WTC11 (cell line): Measurements from ENCODE around the gene ILKAP. TPM values are rescaled to one million over a fixed set of nuclear protein-coding genes. Genes with fewer than 3 reads are reported as not detected.

ENCODE experiments used
- ATAC-seq: fragments of 200-7000 bp; cut with Tn5 transposase; 2 replicates; pipeline ENCODE4 v1.10.0; 2021; ENCODE audit warnings: mild to moderate bottlenecking, moderate library complexity
- CTCF ChIA-PET: fragments of 300-600 bp; sonication (Branson Sonifier 250); formaldehyde crosslinking; loops from one replicate; lab custom pipeline; 2021; ENCODE audit warnings: antibody characterized with exemption; lab: Charles Lee
- POLR2A ChIA-PET: fragments of 350-600 bp; sonication (Branson Sonifier 250); formaldehyde crosslinking; loops from one replicate; lab custom pipeline; 2021; ENCODE audit warnings: antibody characterized with exemption; lab: Charles Lee
- DNase-seq: peaks from one replicate; pipeline ENCODE4 v3.0.0; 2021; ENCODE audit warnings: low spot score
- H3K27ac Mint-ChIP-seq: 2 replicates; pipeline ENCODE4 v1.8.0; 2021; ENCODE audit warnings: mixed read lengths
- H3K27me3 Mint-ChIP-seq: 2 replicates; pipeline ENCODE4 v1.8.0; 2021; ENCODE audit warnings: low read depth, mild to moderate bottlenecking, moderate library complexity, mixed read lengths
- H3K36me3 Mint-ChIP-seq: 2 replicates; pipeline ENCODE4 v1.8.0; 2021; ENCODE audit warnings: mixed read lengths
- H3K4me1 Mint-ChIP-seq: 2 replicates; pipeline ENCODE4 v1.8.0; 2022; ENCODE audit warnings: mixed read lengths
- H3K4me3 Mint-ChIP-seq: 2 replicates; pipeline ENCODE4 v1.8.0; 2021; ENCODE audit warnings: mild to moderate bottlenecking, moderate library complexity, mixed read lengths
- H3K9me3 Mint-ChIP-seq: 2 replicates; pipeline ENCODE4 v1.8.0; 2021; ENCODE audit warnings: mixed read lengths
- AR ChIP-seq: fragments of 250-450 bp; sonication (Bioruptor Pico); IDR thresholded peaks from 2 replicates; pipeline ENCODE4 v1.9.0; 2021; ENCODE audit warnings: mild to moderate bottlenecking
- ARID4B ChIP-seq: sonication (generic); formaldehyde crosslinking; IDR thresholded peaks from 2 replicates; pipeline ENCODE4 v1.8.0; 2023; ENCODE audit warnings: missing genetic modification reagents, mild to moderate bottlenecking, borderline replicate concordance
- ATF2 ChIP-seq: sonication (generic); formaldehyde crosslinking; IDR thresholded peaks from 2 replicates; pipeline ENCODE4 v1.8.1; 2022; ENCODE audit warnings: low read depth, missing genetic modification reagents, borderline replicate concordance
- EMX1 ChIP-seq: fragments of 250-450 bp; sonication (Bioruptor Pico); IDR thresholded peaks from 2 replicates; pipeline ENCODE4 v1.8.0; 2021; ENCODE audit warnings: mild to moderate bottlenecking
- HMGA2 ChIP-seq: fragments of 250-450 bp; sonication (Bioruptor Pico); IDR thresholded peaks from 2 replicates; pipeline ENCODE4 v1.4.0; 2021; ENCODE audit warnings: mild to moderate bottlenecking, moderate library complexity
- JAZF1 ChIP-seq: fragments of 250-450 bp; sonication (Bioruptor Pico); IDR thresholded peaks from 2 replicates; pipeline ENCODE4 v1.9.0; 2021; ENCODE audit warnings: moderate library complexity, mild to moderate bottlenecking, inconsistent platforms
- NFATC4 ChIP-seq: fragments of 250-450 bp; sonication (Bioruptor Pico); IDR thresholded peaks from 2 replicates; pipeline ENCODE4 v1.9.0; 2021; ENCODE audit warnings: mild to moderate bottlenecking
- TEAD1 ChIP-seq: sonication (generic); formaldehyde crosslinking; IDR thresholded peaks from 2 replicates; pipeline ENCODE4 v1.8.0; 2022; ENCODE audit warnings: mild to moderate bottlenecking, missing genetic modification reagents
- ZNF219 ChIP-seq: sonication (generic); formaldehyde crosslinking; IDR thresholded peaks from 2 replicates; pipeline ENCODE4 v1.8.0; 2023; ENCODE audit warnings: missing genetic modification reagents, mild to moderate bottlenecking, borderline replicate concordance
- ZNF232 ChIP-seq: sonication (generic); formaldehyde crosslinking; IDR thresholded peaks from 2 replicates; pipeline ENCODE4 v1.8.0; 2022; ENCODE audit warnings: mild to moderate bottlenecking, missing genetic modification reagents
- ZNF281 ChIP-seq: sonication (generic); formaldehyde crosslinking; IDR thresholded peaks from 2 replicates; pipeline ENCODE4 v1.8.0; 2023; ENCODE audit warnings: mild to moderate bottlenecking, missing genetic modification reagents
- ZNF416 ChIP-seq: fragments of 250-450 bp; sonication (Bioruptor Pico); IDR thresholded peaks from 2 replicates; pipeline ENCODE4 v1.9.0; 2021; ENCODE audit warnings: mild to moderate bottlenecking, inconsistent platforms
- total RNA-seq: library from RNA; stranded (reverse); gene quantifications from 3 replicates; pipeline ENCODE4 v1.2.3, GENCODE V29; 2021
- TF ChIP-seq, protein P1 (sequence below): sonication (generic); formaldehyde crosslinking; IDR thresholded peaks from 2 replicates; pipeline ENCODE4 v1.8.0; 2022; ENCODE audit warnings: mild to moderate bottlenecking, missing genetic modification reagents
- TF ChIP-seq, protein P2 (sequence below): sonication (generic); formaldehyde crosslinking; IDR thresholded peaks from 2 replicates; pipeline ENCODE4 v1.8.1; 2022; ENCODE audit warnings: mild to moderate bottlenecking, missing genetic modification reagents, moderate library complexity, borderline replicate concordance
- TF ChIP-seq, protein P3 (sequence below): sonication (generic); formaldehyde crosslinking; IDR thresholded peaks from 2 replicates; pipeline ENCODE4 v1.8.1; 2023; ENCODE audit warnings: mild to moderate bottlenecking, missing genetic modification reagents, borderline replicate concordance
- TF ChIP-seq, protein P4 (sequence below): sonication (generic); formaldehyde crosslinking; IDR thresholded peaks from 2 replicates; pipeline ENCODE4 v1.8.1; 2023; ENCODE audit warnings: mild to moderate bottlenecking, missing genetic modification reagents

The ILKAP gene
- total RNA-seq, 1 experiment from 2014 or later, result 32.7 TPM

DNA sequence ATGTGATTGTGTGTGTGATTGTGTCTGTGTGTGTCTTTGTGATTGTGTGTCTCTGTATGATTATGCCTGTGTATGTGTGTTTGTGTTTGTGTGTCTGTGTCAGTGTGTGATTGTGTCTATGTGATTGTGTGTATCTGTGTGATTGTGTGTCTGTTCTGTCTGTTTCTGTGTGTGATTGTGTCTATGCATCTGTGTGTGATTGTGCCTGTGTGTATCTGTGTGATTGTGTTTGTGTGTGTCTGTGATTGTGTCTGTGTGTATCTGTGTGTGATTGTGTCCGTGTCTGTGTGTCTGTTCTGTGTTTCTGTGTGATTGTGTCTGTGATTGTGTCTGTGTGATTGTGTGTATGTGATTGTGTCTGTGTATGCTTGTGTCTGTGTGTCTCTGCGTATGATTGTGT lies 77.2 kb downstream of the ILKAP start:
- no peaks in the 10 kb centered on the region for H3K36me3 Mint-ChIP-seq
- TF ChIP-seq, protein P1, sequence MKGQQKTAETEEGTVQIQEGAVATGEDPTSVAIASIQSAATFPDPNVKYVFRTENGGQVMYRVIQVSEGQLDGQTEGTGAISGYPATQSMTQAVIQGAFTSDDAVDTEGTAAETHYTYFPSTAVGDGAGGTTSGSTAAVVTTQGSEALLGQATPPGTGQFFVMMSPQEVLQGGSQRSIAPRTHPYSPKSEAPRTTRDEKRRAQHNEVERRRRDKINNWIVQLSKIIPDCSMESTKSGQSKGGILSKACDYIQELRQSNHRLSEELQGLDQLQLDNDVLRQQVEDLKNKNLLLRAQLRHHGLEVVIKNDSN (CRISPR knock-in tag), result no peak
- no peak for TF ChIP-seq HMGA2
- TF ChIP-seq ATF2 (CRISPR knock-in tag), result no peak
- TF ChIP-seq, protein P2, sequence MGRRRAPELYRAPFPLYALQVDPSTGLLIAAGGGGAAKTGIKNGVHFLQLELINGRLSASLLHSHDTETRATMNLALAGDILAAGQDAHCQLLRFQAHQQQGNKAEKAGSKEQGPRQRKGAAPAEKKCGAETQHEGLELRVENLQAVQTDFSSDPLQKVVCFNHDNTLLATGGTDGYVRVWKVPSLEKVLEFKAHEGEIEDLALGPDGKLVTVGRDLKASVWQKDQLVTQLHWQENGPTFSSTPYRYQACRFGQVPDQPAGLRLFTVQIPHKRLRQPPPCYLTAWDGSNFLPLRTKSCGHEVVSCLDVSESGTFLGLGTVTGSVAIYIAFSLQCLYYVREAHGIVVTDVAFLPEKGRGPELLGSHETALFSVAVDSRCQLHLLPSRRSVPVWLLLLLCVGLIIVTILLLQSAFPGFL (CRISPR knock-in tag), result no peak
- no peak for TF ChIP-seq ZNF416 (CRISPR knock-in tag)
- TF ChIP-seq, protein P3, sequence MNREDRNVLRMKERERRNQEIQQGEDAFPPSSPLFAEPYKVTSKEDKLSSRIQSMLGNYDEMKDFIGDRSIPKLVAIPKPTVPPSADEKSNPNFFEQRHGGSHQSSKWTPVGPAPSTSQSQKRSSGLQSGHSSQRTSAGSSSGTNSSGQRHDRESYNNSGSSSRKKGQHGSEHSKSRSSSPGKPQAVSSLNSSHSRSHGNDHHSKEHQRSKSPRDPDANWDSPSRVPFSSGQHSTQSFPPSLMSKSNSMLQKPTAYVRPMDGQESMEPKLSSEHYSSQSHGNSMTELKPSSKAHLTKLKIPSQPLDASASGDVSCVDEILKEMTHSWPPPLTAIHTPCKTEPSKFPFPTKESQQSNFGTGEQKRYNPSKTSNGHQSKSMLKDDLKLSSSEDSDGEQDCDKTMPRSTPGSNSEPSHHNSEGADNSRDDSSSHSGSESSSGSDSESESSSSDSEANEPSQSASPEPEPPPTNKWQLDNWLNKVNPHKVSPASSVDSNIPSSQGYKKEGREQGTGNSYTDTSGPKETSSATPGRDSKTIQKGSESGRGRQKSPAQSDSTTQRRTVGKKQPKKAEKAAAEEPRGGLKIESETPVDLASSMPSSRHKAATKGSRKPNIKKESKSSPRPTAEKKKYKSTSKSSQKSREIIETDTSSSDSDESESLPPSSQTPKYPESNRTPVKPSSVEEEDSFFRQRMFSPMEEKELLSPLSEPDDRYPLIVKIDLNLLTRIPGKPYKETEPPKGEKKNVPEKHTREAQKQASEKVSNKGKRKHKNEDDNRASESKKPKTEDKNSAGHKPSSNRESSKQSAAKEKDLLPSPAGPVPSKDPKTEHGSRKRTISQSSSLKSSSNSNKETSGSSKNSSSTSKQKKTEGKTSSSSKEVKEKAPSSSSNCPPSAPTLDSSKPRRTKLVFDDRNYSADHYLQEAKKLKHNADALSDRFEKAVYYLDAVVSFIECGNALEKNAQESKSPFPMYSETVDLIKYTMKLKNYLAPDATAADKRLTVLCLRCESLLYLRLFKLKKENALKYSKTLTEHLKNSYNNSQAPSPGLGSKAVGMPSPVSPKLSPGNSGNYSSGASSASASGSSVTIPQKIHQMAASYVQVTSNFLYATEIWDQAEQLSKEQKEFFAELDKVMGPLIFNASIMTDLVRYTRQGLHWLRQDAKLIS (CRISPR knock-in tag), result no peak
- TF ChIP-seq JAZF1, result no peak
- no peak for TF ChIP-seq EMX1
- no peak for TF ChIP-seq TEAD1 (CRISPR knock-in tag)
- TF ChIP-seq ZNF219 (CRISPR knock-in tag), result no peak
- TF ChIP-seq ARID4B, result no peak
- TF ChIP-seq ZNF232 (CRISPR knock-in tag), result no peak
- TF ChIP-seq ZNF281 (CRISPR knock-in tag), result no peak
- no peak for TF ChIP-seq NFATC4 (CRISPR knock-in tag)
- TF ChIP-seq, protein P4, sequence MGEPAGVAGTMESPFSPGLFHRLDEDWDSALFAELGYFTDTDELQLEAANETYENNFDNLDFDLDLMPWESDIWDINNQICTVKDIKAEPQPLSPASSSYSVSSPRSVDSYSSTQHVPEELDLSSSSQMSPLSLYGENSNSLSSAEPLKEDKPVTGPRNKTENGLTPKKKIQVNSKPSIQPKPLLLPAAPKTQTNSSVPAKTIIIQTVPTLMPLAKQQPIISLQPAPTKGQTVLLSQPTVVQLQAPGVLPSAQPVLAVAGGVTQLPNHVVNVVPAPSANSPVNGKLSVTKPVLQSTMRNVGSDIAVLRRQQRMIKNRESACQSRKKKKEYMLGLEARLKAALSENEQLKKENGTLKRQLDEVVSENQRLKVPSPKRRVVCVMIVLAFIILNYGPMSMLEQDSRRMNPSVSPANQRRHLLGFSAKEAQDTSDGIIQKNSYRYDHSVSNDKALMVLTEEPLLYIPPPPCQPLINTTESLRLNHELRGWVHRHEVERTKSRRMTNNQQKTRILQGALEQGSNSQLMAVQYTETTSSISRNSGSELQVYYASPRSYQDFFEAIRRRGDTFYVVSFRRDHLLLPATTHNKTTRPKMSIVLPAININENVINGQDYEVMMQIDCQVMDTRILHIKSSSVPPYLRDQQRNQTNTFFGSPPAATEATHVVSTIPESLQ, result no peak
- TF ChIP-seq AR (CRISPR knock-in tag), result no peak
- H3K9me3 Mint-ChIP-seq, result no peaks in the 10 kb centered on the region
- H3K27ac Mint-ChIP-seq, result no peak overlapping the region
- no peak for DNase-seq
- H3K4me3 Mint-ChIP-seq, result no peak overlapping the region
- ATAC-seq, result no peak
- no peaks in the 10 kb centered on the region for H3K27me3 Mint-ChIP-seq
- H3K4me1 Mint-ChIP-seq, result no peaks in the 10 kb centered on the region
- ChIA-PET POLR2A (no interaction called here), CTCF (interaction anchor here (0.8 kb wide), 1 partner anchor 13 kb away, joined by 3 read pairs; no protein-coding TSS in a partner anchor)
